Stimulated activated naive CD8-positive, alpha-beta T cell treated with anti-CD3 and anti-CD28 coated beads, Interleukin-15, amount 100 ng/mL, for 72 hours (primary cell): ENCODE results near the gene BID.

ENCODE experiments used
- ATAC-seq: fragments of 150-1000 bp; cut with Tn5 transposase; 2 replicates; pipeline ENCODE4 v1.10.0; 2021; ENCODE audit warnings: mild to moderate bottlenecking, moderate library complexity
- DNase-seq, 2 donors: peaks; one replicate each; pipeline ENCODE4 v3.0.0; 2021 to 2022
- H3K27ac Mint-ChIP-seq, 2 donors: one replicate each; pipeline ENCODE4 v1.8.0; 2022; ENCODE audit warnings: mild to moderate bottlenecking in 2 of 2, mixed read lengths in 2 of 2, moderate library complexity in 2 of 2
- H3K27me3 Mint-ChIP-seq: one replicate; pipeline ENCODE4 v1.8.0; 2022; ENCODE audit warnings: mixed read lengths
- H3K4me1 Mint-ChIP-seq: one replicate; pipeline ENCODE4 v1.8.0; 2022; ENCODE audit warnings: mild to moderate bottlenecking, mixed read lengths
- H3K4me3 Mint-ChIP-seq, 2 donors: one replicate each; pipeline ENCODE4 v1.8.0; 2022; ENCODE audit warnings: mild to moderate bottlenecking in 2 of 2, mixed read lengths in 2 of 2, moderate library complexity in 1 of 2
- H3K9me3 Mint-ChIP-seq, 2 donors: one replicate each; pipeline ENCODE4 v1.8.0; 2022; ENCODE audit warnings: mixed read lengths in 2 of 2

The BID gene

GRCh38 chr22:17808693-17809403 lies 34.6 kb upstream of the BID start:
- Mint-ChIP-seq H3K27ac (no peak overlapping the region), H3K4me1 (no peaks in the 10 kb centered on the region), H3K9me3 (no peaks in the 10 kb centered on the region), H3K4me3 (no peak overlapping the region), H3K27me3 (no peaks in the 10 kb centered on the region)
- ATAC-seq (no peak), DNase-seq (no peak)

DNA sequence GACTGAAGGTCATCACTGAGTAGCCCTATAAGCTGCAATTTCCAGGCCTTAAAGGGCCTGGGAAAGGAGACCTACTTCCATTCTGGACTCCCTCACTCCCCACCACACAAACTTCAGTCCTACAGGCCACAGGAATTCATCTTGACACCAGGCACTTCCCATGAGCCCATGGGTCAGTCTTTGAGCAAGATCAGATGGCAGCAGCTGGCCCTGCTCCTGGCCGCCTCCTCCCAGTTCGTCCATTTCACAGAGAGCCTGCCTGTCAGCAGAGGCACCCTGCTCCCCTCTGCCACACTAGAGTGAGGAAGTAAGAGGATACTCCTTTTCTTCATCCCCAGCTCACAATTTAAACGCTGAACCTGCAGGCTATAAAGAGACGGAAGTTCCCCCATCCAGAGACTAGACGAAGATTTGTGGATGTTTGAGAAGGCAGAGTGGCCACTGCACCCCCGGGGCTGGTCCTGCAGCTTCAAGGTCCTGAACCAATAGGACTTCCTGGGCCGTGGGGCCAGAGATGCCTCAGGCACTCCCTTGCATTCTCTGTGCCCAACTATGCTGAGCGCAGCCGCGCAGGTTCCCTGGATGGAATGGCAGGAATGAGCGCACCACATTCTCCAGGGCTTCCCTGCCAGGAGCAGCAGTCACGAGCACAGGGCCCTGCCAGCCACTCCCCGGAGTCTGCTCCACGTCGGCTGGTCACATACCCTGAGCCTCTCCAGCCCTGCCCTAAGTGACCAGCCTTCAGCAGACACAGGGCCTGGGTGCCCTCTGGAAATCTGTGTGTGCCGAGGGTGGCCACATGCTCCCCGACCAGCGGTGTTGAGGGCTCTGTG lies 33.5 kb upstream of the BID start:
- no peaks in the 10 kb centered on the region for H3K27me3 Mint-ChIP-seq
- no peak for ATAC-seq

DNA sequence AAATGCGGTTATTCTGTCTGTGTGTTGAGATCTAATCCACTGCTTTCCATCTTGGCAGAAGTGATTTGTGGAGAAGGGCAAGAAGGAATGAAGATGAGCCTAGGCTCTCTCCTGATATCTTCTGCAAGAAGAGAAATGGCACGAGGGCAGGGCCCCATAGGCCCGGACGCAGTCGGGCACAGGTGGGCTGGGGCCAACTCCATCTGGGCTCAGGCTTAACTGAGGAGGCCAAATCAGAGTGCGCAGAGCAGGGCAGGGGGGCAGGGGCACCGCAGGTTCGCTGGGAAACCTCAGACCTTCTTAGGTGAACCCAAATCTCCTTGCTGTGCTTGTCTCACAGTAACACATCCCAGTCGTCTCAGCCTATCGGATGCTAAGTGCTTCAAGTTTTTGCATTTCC lies 32.8 kb upstream of the BID start:
- no peak for ATAC-seq
- H3K27ac Mint-ChIP-seq = no peak overlapping the region
- H3K9me3 Mint-ChIP-seq = no peaks in the 10 kb centered on the region
- no peaks in the 10 kb centered on the region for H3K4me1 Mint-ChIP-seq
- no peaks in the 10 kb centered on the region for H3K27me3 Mint-ChIP-seq
- no peak for DNase-seq
- H3K4me3 Mint-ChIP-seq = no peak overlapping the region

More for the DNA sequence above, 33.5 kb upstream of the BID start:
- H3K4me1 Mint-ChIP-seq = no peaks in the 10 kb centered on the region
- H3K9me3 Mint-ChIP-seq = no peaks in the 10 kb centered on the region
- peak overlapping the region; percentile 50 to 87 for H3K27ac Mint-ChIP-seq
- DNase-seq = no peak
- no peak overlapping the region for H3K4me3 Mint-ChIP-seq

GRCh38 chr22:17806437-17806836 lies 32.2 kb upstream of the BID start:
- Mint-ChIP-seq H3K27ac (no peak overlapping the region), H3K4me3 (no peak overlapping the region), H3K27me3 (no peaks in the 10 kb centered on the region), H3K4me1 (no peaks in the 10 kb centered on the region), H3K9me3 (no peaks in the 10 kb centered on the region)
- no peak for DNase-seq
- no peak for ATAC-seq

GRCh38 chr22:17804331-17805080 lies 30.2 kb upstream of the BID start:
- no peak overlapping the region for H3K4me3 Mint-ChIP-seq
- no peaks in the 10 kb centered on the region for H3K4me1 Mint-ChIP-seq
- no peaks in the 10 kb centered on the region for H3K27me3 Mint-ChIP-seq
- H3K27ac Mint-ChIP-seq = no peak overlapping the region
- ATAC-seq (no peak), DNase-seq (no peak)
- H3K9me3 Mint-ChIP-seq = no peaks in the 10 kb centered on the region

GRCh38 chr22:17803609-17804270 lies 29.5 kb upstream of the BID start:
- no peak for DNase-seq
- no peak for ATAC-seq
- no peak overlapping the region for H3K27ac Mint-ChIP-seq
- no peaks in the 10 kb centered on the region for H3K4me1 Mint-ChIP-seq
- H3K4me3 Mint-ChIP-seq = no peak overlapping the region
- H3K27me3 Mint-ChIP-seq = no peaks in the 10 kb centered on the region
- no peaks in the 10 kb centered on the region for H3K9me3 Mint-ChIP-seq

- H3K9me3 Mint-ChIP-seq = no peaks in the 10 kb centered on the region
- peak overlapping the region in 1 of 2 donors; percentile 69 for H3K27ac Mint-ChIP-seq
- H3K27me3 Mint-ChIP-seq = no peaks in the 10 kb centered on the region
- ATAC-seq = no peak
- DNase-seq = no peak
- no peak overlapping the region for H3K4me3 Mint-ChIP-seq
- peaks cover 7% of the 10 kb centered on the region for H3K4me1 Mint-ChIP-seq
Measured at GRCh38 chr22:17802822-17803221, 28.6 kb upstream of the BID start.

DNA sequence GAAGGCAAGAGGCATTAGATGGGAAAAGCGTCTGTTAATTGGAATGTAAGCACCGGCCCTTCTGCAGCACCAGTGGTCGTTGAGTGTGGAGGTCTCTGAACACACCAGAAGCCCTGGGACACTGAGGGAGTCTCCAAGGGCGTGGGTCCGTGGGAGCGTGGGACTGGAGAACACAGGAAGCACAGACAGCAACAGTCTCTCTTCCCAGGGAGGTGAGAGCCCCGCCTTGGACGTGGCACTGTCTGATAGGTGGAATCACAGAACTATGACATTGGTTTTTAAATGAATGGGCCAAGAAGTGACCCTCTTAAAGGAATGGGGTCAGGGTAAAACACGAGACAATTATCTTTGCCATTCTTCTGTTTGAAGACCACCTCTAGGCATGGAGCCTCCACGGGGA lies 28.1 kb upstream of the BID start:
- DNase-seq (no peak), ATAC-seq (no peak)
- Mint-ChIP-seq H3K27ac (no peak overlapping the region), H3K27me3 (no peaks in the 10 kb centered on the region), H3K4me3 (no peak overlapping the region), H3K9me3 (no peaks in the 10 kb centered on the region), H3K4me1 (peaks cover 7% of the 10 kb centered on the region)

GRCh38 chr22:17797721-17798559 lies 23.7 kb upstream of the BID start:
- H3K27me3 Mint-ChIP-seq = no peaks in the 10 kb centered on the region

DNA sequence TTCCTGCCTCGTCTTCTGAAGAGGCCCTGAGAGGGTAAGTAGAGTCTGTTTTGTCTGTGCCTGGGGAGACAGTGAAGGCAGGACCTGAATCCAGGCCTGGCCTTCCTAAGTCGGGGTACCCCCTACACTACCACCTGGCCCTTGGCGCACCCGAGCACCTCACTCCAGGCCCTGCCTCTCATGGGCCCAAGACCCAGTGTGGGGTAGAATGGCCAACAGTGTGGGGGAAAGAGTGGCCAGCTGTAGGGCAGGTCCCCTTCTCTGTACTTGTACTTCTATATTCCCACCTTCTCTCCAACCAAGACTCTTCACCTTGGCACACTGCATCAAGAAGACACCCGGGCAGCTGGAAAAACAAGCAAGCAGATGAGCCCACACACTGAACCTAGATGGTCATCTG lies 22.4 kb upstream of the BID start:
- Mint-ChIP-seq H3K27ac (peak overlapping the region in 1 of 2 donors; percentile 79), H3K4me3 (no peak overlapping the region), H3K9me3 (no peaks in the 10 kb centered on the region), H3K4me1 (peaks cover 11% of the 10 kb centered on the region), H3K27me3 (no peaks in the 10 kb centered on the region)
- DNase-seq = no peak
- no peak for ATAC-seq

More at GRCh38 chr22:17797721-17798559, 23.7 kb upstream of the BID start:
- H3K27ac Mint-ChIP-seq = peak overlapping the region in 1 of 2 donors; percentile 25
- peak; percentile 89 for ATAC-seq
- no peak for DNase-seq
- no peak overlapping the region for H3K4me3 Mint-ChIP-seq
- peaks cover 11% of the 10 kb centered on the region for H3K4me1 Mint-ChIP-seq
- no peaks in the 10 kb centered on the region for H3K9me3 Mint-ChIP-seq

DNA sequence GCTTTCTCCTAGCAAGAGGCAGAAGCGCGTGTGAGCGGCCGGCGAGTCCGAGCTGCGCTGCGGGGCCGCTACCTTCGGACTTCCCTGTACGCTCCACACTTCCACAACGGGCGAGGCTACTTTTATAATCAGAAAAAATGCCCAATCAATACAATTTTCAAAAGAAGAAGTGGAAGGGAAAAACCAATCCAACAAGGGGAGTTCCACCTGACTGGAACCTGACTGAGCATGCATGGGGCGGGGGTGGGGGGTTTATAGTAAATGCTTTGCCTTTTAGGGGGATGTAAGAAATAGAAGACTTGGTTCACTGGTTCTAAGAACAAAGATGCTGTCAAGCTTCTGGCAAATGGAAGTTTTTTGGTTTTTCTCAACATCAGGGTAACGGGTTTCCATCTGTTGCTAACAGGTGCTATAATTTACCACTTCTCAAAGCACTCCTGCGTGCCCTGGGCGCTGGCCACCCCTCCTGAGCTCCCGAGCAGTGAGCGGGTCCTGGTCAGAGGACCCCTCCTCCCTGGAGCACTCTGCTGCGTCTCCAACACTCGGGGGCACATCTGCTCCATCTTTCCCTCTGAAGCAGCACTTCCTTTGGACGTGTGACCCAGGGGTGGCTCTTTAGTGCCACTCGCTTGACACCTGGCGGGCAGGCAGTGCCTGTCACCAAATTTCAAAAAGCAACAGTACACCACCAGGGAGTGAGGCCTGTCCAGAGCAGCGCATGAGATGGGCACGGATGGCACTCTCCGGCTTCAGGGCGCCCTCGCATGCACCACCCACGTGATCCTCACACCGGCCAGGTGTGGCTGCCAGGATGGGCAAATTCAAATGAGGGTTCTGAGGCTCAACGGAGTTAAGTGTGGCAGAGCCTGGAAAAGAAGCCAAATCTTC lies 21.6 kb upstream of the BID start:
- ATAC-seq = no peak
- Mint-ChIP-seq H3K9me3 (no peaks in the 10 kb centered on the region), H3K27ac (no peak overlapping the region)

GRCh38 chr22:17794726-17795542 lies 20.7 kb upstream of the BID start:
- Mint-ChIP-seq H3K27ac (no peak overlapping the region), H3K9me3 (no peaks in the 10 kb centered on the region), H3K27me3 (no peaks in the 10 kb centered on the region), H3K4me1 (peaks cover 11% of the 10 kb centered on the region), H3K4me3 (no peak overlapping the region)
- DNase-seq (no peak), ATAC-seq (no peak)

More for the DNA sequence above, 21.6 kb upstream of the BID start:
- Mint-ChIP-seq H3K4me1 (peaks cover 11% of the 10 kb centered on the region), H3K4me3 (no peak overlapping the region), H3K27me3 (no peaks in the 10 kb centered on the region)
- DNase-seq = no peak

DNA sequence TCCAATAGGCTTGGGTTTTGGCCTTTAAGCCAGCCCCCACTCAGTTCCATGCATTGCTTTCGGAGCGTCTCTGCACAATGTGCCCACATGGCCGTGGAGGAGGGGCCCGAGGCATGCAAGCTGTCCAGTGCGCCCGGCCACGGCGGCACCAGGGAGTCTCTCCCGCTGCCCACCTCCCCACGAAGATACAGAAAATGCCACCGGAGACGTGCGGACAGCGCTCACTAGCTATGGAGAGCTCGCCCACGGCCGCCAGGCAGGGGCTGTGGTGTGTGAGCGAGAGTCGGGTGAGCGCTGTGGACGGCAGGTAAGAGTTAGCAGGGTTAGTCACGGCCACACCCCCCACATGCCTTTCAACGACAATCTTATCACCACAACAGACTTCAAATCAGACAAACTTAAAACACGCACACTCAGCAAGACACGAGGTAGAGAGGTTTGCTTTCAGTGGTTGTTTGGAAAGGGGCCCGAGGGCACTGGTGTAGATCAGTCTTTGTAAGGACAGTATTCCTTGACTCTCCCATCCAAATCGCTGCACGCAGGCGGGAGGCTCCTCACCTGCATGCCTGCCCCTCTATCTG lies 18.7 kb upstream of the BID start:
- Mint-ChIP-seq H3K27ac (peak overlapping the region in 1 of 2 donors; percentile 91), H3K9me3 (no peaks in the 10 kb centered on the region), H3K4me1 (peaks cover 5% of the 10 kb centered on the region), H3K4me3 (no peak overlapping the region), H3K27me3 (no peaks in the 10 kb centered on the region)
- ATAC-seq = no peak
- no peak for DNase-seq
